ENCODE results near the gene GNAQ.

GNAQ gene

DNA sequence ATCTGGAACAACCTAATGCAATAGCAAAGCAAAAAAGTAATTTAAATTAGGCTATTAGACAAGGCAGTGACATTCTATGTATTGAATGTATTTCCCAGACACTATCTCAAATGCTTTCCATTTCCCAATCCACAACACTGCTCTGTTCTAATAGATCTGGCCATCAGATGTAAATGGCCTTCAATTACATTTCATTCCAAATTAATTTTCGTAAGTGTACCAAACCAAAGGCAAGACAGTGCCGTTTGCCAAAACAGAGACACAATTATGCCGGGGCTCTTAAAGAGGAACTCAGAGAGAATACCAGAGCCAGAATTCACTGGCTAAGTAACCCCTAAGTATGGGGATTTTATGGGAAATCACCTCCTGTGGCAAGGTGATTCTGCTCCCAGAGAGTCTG lies 63.1 kb downstream of the GNAQ start:
- no peak for DNase-seq

DNA sequence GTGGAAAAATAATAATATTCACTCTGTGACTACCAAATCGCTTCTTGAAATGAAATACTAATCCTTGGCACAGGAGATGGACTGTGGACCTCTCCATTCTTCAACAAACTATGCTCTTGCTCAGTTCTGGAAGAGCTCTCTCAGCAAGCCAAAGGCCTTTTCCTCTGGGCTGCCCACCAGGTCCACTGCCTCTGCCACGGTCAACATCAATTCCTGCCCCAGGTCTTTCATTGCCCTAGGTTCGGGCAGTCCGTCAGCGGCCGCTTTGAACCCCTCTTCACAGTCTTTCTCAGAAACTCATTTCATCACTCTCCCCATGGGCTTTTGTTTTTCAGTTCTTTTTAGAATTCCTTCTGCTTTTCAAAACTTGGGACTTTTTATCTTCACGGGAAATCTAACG lies 64.9 kb downstream of the GNAQ start:
- DNase-seq: no peak

DNA sequence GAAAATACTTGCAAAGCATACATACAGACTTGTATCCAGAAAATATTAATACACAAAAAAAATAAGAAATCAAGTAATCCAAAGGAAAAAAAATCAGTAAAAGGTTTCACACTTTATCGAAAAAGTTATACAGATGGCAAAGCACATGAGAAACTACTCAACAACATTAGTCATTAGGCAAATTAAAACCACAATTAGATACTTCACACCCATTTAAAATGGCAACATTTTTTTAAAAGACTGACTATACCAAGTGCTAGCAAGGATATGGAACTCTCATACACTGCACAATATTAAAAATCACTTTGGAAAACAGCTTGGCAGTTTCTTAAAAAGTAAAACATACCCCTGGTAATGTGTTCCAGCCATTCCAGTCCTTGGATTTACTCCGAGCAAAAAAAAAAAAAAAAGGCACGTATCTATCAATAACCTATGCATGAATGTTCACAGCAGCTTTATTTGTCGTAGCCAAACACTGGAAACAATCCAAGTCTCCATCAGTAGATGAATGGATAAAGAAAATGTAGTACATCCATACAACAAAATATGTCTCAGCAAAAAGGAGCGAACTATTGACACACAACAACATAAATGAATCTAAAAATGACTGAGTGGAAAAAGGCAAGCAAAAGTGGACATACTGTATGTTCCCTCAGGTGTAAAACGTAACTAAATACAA lies 66.0 kb downstream of the GNAQ start:
- DNase-seq: no peak

DNA sequence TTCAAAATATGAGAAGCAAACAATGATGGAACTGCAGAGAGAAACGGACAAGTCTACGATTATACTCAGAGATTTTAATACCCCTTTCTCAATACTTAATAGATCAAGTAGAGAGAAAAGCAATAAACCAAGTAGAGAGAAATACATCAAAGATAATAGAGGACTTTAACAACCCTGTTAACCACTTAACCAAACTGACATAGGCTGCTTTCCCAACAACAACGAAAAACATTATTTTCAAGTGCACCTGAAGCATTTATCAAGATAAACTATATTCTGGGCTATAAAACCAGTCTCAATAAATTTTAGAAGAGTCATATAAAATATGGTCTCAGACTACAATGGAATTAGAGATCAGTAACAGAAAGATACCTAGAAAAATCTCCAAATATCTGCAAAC lies 67.4 kb downstream of the GNAQ start:
- DNase-seq: no peak

DNA sequence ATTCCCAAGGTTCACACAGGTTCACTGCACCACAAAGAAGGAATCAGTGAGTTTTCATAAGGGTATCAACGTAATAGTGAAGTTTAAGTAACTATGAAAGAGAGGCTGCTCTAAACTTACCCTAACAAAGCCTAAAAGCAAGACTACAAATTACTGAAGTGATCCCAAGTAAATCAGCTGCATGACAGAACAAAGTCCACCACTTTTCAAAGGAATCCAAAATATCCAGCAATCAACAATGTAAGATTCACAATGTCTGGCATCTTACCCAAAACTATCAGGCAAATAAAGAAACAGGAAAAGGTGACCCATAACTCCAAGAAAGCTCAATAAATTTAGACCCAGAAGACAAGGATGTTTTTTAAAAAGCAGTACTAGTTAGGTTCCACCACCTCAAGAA lies 70.1 kb downstream of the GNAQ start:
- DNase-seq: no peak

DNA sequence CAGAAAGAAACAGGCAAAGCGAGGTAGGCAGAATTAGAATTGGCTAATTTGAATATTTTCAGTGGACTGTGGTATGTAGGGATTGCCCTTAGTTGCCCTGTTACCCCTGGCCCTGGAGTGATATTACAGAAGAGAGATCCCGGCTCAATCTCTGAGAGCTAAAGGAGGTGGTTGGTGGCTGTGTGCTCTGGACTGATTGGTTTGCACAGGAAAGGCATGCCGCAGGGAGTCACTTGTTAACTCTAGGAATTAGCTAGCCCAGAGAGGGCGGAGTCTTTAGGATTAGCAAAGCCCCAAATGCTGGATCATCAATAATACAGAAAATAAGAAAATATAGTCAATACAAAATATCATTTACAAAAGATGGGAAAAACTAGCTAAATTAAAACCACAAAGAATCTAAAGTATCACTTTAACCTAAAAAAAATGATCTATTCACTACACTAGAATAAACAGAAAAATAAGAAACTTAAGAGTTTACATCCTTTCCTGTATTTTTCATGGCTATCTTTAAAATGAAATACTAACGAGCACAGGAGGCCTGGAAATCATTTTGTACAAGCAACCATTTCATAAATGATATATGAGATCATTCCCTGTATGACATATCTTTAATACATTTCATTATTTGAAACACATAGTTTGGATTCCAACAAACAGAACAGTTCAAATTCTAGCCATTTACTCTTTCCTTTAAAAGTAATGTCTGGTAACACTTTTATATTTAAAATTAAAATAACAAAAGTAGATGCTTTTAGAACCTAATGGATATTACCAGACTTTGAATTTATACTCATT lies 71.1 kb downstream of the GNAQ start:
- no peak for DNase-seq

DNA sequence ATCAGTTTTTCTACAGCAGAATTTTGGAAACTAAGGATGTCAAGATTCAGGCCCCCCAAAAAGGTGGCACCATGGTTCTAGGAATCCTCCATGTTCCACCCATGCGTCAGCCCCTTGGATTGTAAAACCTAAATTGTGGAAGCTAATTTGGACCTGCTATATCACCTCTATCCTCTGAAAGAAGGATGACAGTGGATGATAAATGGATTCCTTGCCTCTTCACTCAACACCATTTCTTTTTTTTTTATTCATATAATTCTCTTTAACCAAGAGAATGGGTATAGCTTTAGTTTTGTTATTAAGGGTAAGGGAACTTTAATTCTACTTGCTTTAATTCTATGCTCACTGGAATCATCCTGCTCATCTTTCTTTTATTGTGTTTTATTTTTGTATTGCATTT lies 71.8 kb downstream of the GNAQ start:
- no peak for DNase-seq

DNA sequence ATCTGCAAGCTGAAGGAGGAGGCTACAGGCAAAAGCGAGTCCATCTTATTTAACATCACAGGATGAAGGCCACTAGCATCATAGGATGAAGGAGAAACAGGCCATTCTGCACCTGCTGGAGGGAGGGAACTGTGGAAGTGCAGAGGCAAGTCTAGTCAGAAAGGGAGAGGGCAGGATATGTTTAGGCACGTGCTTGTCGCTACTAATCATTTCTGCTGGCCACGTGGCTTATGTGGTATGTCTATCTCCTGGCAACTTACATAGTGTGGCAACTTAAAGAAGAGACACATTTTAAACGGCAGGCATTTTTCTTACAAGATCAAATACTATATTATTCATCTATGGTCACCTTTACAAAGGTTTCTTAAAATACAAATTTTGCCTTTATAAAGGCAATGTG lies 74.0 kb downstream of the GNAQ start:
- no peak for DNase-seq

DNA sequence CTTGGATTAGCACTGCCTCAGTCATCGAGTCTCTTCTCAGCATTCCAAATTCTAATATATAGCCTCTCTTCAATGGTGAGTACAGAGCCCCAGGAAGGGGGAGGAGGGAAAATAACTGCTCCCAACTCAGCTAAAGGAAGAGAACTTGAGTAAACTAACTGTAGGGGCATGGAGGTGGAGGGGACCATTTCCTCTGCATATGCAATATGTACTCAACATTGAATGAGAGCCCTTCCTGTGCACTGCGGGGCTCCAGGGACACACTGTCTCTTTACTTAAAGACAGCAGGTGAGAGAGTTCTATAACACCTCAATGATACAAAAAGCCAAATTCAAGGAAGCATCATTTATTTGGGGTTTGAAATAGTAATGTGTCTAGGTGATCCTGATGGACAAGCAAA lies 75.1 kb downstream of the GNAQ start:
- no peak for DNase-seq

DNA sequence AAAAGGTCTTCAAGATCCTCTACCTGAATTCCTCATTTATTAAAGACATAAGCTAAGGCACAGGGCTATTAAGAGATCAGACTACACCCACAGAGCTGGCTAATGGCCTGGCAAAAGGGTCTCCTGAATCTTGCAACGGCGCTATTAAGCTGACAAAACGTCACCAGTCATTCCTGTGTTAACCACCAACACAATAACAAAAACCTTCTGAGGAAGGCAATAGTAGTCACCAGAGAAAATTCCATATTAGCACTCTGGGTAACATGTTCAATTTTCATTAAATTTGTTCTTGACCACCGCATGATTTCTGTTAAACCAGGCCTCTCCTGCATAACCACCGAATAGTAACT lies 77.0 kb downstream of the GNAQ start:
- DNase-seq: no peak

DNA sequence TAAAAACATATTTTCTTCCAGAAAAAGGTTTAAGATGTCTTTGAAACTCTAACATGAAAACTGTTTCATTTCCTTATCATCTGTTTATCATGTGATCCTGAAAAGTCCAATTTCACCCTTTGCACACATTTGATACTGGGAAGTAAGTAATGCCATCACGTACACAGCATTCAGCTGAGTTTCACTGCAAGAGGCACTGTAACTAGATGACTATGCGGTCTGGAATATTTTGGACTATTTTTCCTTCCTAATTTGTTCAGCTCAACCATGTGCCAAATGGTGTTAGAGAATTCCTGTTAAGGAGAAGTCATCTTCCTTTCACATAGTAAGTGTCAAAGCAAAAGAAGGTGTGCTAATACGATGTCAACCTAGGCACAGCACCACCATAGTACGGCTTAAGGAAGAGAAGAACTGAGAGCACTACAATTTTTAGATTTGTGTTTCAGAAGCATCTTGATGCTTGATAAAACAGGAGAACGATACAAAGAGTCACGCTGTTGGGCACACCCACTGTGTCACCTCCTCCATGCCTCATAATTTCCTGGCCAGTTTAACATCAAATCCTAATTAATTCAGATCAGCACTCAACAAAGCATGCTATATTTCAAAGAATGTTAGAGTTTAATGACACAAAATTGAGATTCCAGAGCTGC lies 77.5 kb downstream of the GNAQ start:
- DNase-seq: no peak

DNA sequence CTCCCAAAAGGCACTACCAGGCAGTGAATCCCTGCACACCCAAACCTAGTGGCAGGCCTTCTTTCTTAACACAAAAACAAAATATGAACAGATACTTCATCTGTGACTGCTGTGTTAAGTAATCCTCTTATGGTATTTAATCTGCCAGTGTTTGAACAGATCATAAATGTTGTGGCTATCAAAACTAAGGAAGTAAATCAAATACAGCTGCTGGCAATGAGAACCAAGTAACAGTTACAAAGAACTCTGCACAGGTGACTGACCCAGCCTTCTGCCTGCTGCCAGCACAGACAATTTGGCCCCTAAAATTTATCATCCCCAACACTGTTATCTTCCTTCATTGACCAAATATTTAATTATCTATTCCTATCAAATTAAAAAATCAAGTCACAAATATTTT lies 78.0 kb downstream of the GNAQ start:
- no peak for DNase-seq

DNA sequence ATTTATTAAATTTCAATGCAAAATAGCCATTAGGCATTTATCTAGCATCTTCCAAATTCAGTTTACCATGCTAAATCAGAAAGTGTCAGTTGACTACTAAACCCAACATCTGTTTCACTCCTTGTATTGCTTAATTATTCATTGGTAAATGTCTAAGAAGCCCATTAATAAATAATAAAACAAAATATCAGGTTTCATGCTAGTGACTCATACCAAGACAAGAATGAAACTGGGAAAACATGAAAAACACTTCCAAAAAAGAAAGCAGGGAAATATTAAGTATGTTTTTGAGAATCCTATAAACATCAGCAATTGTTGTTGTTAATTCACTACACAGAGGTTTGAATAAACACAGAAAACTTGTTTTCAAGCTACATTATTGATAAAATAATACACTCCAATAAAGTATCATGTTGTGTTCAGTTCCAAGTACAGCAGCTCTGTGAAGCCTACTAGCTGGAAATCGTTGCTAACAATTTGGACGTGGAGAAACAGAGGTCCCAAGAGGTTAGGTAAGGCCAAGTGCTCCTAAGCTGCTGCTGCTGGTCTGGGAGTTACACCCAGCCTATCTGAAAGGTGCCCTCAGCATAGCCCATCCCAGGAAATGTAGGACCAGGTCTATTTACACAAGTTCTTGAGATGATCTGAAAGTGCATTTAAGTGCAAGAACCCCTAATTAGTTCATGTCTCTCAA lies 78.8 kb downstream of the GNAQ start:
- DNase-seq: no peak

DNA sequence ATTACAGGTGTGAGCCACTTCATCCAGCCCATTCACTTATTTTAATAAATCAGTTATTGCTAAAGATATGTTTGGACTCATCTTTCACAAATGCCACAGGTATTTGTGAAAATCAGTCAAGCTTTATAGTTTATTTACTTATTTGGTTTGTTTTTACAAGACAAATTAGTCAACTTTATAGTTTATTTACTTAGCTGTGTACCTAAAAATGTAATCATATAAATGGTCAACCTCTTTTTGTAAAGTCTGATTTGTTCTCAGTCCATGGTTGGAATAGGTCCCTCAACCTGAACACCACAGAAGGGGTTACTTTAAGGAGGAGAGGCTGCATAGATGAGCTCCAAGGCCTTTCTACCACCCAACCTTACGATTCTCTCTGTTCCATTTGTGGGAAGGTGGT lies 80.2 kb downstream of the GNAQ start:
- DNase-seq: no peak

DNA sequence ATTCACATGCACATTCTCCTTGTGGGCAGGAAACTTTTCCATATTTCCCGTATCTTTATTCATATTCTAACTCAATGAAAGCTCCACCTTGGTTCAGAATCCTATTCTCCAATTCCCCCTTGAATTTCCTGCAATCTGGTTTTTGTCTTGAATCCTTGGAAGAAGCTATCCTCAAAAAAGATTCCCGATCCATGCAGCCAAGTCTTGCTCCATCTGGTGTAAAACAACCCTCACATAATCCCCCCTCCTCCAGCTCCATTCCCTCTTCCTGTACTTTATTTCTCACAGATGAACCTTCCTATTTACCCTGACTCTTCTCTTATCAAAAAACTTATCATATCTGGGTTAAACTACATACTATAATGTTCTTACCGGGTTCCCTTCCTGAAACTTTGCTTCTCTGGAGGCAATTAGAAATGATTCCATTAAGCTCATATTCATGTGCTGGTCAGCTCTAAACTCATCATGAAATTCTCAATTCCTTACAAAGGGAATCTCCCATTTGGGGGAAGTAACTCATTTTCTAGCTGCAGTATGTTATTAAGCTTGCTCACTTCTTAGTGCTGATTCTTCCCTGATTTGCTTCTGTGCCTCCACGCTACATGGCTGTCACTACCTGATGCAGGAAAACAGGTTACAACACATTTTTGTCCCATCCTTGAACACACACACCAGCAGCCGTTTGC lies 81.7 kb downstream of the GNAQ start:
- DNase-seq: no peak

DNA sequence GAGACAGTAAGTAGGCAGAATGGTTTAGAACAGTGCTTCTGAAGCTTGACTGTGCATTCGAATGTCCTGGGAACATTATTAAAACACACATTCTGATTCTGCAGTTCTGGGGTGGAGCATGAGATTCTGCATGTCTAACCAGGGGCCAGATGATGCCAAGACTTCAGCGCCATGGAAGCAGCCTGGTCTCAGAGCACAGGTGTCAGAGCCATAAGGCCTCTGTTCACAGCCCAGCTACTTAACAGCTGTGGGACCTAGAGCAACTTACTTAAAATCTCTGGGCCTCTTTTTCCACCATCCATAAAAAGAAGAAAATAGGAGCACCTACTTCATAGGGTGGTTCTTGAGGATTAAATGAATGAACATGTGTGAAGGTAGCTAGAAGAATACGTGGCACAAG lies 84.0 kb downstream of the GNAQ start:
- no peak for DNase-seq

DNA sequence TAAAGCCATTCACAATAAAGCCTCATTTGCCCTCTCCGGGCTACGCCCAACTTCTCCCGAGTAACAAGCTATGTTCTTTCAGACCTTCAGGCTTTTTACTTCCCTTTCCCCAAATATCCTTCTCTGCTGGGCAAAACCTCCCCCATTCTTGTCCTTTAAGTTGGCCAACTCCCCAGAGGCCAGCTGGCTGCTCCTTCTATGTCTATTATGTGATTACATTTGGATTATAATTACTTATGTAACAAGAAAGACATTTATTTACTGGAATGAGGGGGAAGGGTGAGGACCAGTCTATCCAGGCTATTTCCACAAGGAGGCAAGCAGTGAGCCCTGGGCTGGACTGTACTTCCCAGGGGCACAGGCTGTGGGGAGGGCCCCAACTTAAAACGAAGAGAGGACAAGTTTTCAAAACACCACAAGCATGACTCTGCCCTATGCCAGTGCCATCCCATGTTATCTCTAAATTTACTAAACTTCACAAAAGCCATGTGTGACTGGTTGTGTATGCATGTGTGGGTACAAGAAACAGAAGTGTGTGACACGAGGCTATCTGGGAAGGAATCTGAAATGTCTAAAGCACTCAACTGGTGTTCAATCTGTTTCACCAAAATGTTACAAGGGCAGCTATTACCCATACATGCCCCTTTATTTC lies 84.5 kb downstream of the GNAQ start:
- DNase-seq: no peak

DNA sequence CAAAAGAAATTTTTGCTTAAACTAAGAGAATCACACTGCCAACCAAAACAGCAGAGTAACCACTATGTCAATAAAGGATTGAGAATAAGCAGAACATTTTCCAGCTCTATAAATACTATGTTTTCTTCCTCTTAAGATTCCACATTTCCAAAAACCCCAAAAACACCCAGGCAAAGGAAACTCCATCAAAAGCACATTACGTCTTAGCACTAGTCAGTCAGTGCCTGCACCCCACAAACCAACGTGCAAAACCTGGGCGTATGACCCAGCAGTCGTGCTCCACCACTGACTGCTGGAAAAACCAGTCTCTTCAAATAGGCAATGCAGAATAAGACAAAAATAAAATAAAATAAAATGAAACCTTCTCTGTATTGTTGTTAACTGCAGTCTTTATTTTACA lies 85.3 kb downstream of the GNAQ start:
- DNase-seq: no peak

DNA sequence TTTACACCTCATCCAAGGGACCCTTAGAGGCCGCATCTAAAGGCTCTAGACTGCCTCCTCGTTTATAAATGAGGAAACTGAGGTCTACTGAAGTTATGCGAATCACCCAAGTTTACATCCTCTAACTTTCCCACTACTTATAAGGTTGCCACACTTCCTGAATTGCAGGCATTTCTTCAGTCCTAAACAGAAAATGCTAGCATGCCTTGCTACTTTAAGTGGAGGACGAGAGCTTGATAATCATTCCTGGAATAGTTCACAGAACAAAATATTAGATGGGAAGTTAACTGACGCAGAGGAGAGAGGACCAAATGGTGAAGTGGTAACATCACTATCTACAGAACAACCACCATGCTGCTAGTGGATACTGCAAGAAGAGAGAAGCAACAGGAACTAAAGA lies 85.8 kb downstream of the GNAQ start:
- DNase-seq: no peak

DNA sequence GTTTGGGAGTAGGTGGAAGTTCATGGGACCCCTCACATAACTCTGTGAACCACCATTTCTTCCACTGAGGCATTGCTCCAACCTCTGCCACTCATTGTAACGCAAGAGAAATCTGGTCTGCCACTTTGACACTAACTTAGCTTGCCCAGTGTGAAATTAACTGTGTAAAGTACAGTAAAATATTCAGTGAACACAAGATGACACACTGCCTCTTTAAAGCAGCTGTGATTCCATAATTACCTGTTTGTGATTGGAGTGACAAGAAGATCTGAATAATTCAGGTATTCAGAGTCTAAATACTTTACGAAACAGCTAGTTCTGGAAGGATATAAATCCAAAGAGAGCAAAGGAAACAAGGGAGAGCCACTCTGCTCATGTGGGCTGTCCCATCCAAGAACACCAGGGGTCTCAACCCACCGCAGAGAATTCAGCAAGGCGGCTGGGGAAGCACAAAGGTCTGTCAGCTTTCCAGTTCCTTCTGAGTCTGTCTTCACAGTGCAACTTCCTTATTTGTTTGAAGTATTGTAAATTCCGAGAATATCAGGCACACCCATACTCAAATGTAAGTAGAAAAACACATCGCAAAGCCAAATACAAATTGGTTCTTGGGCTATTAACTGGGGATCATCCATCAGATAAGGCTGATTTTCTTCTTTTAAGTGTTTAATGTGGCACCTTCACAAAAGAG lies 86.9 kb downstream of the GNAQ start:
- no peak for DNase-seq

DNA sequence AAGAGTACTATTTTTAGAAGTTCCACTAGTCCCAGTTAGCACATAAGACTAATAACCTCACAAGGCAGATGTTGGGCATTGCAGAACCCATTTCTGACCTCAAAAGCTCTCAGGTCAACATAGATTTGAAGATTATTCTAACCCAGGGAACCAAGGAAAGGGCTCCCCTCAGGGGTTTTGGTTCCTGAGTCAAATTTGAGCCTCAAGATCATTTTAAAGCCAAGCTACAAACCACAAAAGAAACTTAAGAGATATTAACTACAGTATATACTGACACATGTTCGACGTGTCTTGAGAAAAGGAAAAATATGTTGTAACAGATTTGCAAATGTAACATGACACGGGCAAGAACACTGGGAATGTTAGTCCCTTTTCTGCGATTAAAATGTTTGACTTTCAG lies 88.6 kb downstream of the GNAQ start:
- no peak for DNase-seq

DNA sequence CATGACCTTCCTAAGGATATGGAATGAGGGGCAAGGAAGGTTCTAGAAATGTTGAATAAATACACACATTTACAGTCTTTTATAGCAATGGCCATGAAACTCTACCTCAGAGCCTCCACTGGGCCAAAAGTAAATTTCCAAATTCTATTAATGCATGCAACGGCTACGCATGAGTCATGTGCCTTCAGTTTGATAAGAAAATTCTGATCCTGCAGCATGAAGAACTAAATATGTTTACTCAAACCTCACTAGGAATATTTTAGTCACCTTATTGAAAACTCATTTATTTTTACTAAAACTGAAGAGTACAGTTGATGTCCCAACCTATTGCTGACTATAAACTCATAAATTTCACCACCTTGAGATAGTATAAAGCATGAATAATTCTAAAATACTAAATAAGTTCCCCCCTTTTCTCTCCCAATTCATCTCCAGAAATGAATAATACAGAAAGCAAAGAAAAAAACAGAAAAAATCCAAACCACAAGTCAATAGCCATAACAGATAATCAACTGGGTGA lies 92.4 kb downstream of the GNAQ start:
- DNase-seq: no peak
